SK-N-MC (cell line): ENCODE measurements around the gene LRRTM4.

ENCODE experiments used
- DNase-seq: peaks from one replicate; pipeline ENCODE4 v3.0.0-alpha.2; 2011; ENCODE audit warnings: low read depth, low spot score
- H3K27ac ChIP-seq: fragments of 200-600 bp; sonication (generic); 2 replicates; pipeline ENCODE4 v1.5.1; 2016; ENCODE audit warnings: mixed run types
- H3K36me3 ChIP-seq: fragments of 200-600 bp; sonication (generic); 2 replicates; pipeline ENCODE4 v1.6.1; 2017; ENCODE audit warnings: antibody characterized with exemption, low read length, mixed read lengths; ENCODE audit not compliant: insufficient read depth
- H3K4me3 ChIP-seq: fragments of 200-600 bp; sonication (generic); 2 replicates; pipeline ENCODE4 v1.5.1; 2016
- H3K9ac ChIP-seq: fragments of 200-600 bp; sonication (generic); 2 replicates; pipeline ENCODE4 v1.8.0; 2017; ENCODE audit warnings: mixed run types, mixed read lengths; ENCODE audit not compliant: insufficient read length
- H3K9me3 ChIP-seq: fragments of 200-600 bp; sonication (generic); 2 replicates; pipeline ENCODE4 v1.6.1; 2017; ENCODE audit warnings: low read depth, mild to moderate bottlenecking, antibody characterized with exemption, low read length, moderate library complexity, mixed read lengths
- EZH2 ChIP-seq: fragments of 200-600 bp; sonication (generic); IDR thresholded peaks from one replicate; pipeline ENCODE4 v1.6.1; 2017; ENCODE audit warnings: antibody characterized with exemption
- FOXP2 ChIP-seq: optimal IDR thresholded peaks from 2 replicates; pipeline ENCODE3; 2011; ENCODE audit warnings: mild to moderate bottlenecking, moderate library complexity; ENCODE audit not compliant: insufficient read depth; ENCODE audit errors: extremely low read length, control extremely low read depth
- POLR2AphosphoS5 ChIP-seq: IDR thresholded peaks from 2 replicates; pipeline ENCODE4 v1.6.1; 2012; ENCODE audit warnings: mild to moderate bottlenecking, low read depth, low read length, borderline replicate concordance

Gene LRRTM4

GRCh38 chr2:77013457-77013856 lies 508.7 kb downstream of the LRRTM4 start:
- H3K9me3 ChIP-seq: no peaks in the 10 kb centered on the region; the same call in 1 of the 2 replicates
- H3K9ac ChIP-seq: no peak overlapping the region
- H3K36me3 ChIP-seq: no peaks in the 10 kb centered on the region
- DNase-seq: no peak
- no peak overlapping the region for H3K4me3 ChIP-seq
- no peak for TF ChIP-seq EZH2
- no peak for TF ChIP-seq FOXP2
- no peak for TF ChIP-seq POLR2AphosphoS5
- H3K27ac ChIP-seq: no peak overlapping the region

DNA sequence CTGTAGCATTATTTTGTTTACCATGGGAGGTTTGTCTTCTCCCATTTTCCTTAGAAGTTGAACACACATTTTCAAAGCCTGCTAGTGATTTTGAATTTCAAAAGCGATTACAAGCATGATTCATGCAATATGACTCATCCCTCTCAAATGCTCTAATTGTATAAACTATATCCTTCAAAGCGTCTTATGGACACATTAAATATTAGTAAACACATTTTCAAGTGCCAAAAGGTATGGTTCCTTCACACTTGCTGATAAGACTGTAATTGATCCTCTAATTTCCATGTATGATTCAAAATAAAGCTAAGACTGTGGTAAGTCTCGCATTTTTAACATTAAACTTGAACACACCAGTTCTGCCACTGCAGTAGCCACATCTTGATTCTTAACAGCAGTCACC lies 512.9 kb downstream of the LRRTM4 start:
- H3K9me3 ChIP-seq: no peaks in the 10 kb centered on the region; the same call in 1 of the 2 replicates
- H3K9ac ChIP-seq: no peak overlapping the region
- DNase-seq: no peak
- no peak overlapping the region for H3K4me3 ChIP-seq
- no peaks in the 10 kb centered on the region for H3K36me3 ChIP-seq
- no peak for TF ChIP-seq EZH2
- no peak for TF ChIP-seq FOXP2
- TF ChIP-seq POLR2AphosphoS5: no peak
- peak overlapping the region; percentile 60; the same call in 1 of the 2 replicates for H3K27ac ChIP-seq

- TF ChIP-seq FOXP2 (no peak), POLR2AphosphoS5 (no peak), EZH2 (no peak)
- H3K27ac ChIP-seq: peak overlapping the region; percentile 60; the same call in 1 of the 2 replicates
- no peak for DNase-seq
These were observed 513.3 kb downstream of the LRRTM4 start for GRCh38 chr2:77008853-77009252.

GRCh38 chr2:77007686-77008085 lies 514.5 kb downstream of the LRRTM4 start:
- DNase-seq: no peak
- H3K27ac ChIP-seq: no peak overlapping the region
- TF ChIP-seq EZH2 (no peak), POLR2AphosphoS5 (no peak), FOXP2 (no peak)
- no peak overlapping the region for H3K4me3 ChIP-seq
- no peaks in the 10 kb centered on the region; the same call in 1 of the 2 replicates for H3K9me3 ChIP-seq
- no peak overlapping the region for H3K9ac ChIP-seq
- H3K36me3 ChIP-seq: no peaks in the 10 kb centered on the region

More at GRCh38 chr2:77008853-77009252, 513.3 kb downstream of the LRRTM4 start:
- Histone ChIP-seq H3K9me3 (no peaks in the 10 kb centered on the region; the same call in 1 of the 2 replicates), H3K9ac (no peak overlapping the region), H3K4me3 (no peak overlapping the region), H3K36me3 (no peaks in the 10 kb centered on the region)

DNA sequence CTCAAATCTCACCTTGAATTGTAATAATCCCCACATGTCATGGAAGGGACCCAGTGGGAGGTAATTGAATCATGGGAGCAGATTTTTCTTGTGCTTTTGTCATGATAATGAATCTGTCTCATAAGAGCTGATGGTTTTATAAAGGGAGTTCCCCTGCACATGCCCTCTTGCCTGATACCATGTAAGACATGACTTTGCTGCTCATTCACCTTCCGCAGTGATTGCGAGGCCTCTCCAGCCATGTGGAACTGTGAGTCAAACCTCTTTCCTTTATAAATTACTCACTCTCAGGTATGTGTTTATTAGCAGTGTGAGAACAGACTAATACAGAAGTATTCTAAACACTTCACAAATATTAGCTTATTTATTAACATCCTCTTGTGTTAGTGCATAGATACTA lies 516.7 kb downstream of the LRRTM4 start:
- no peak overlapping the region for H3K27ac ChIP-seq
- H3K4me3 ChIP-seq: no peak overlapping the region
- TF ChIP-seq POLR2AphosphoS5 (no peak), EZH2 (no peak), FOXP2 (no peak)
- H3K9ac ChIP-seq: no peak overlapping the region
- no peak for DNase-seq
- H3K9me3 ChIP-seq: no peaks in the 10 kb centered on the region; the same call in 1 of the 2 replicates
- no peaks in the 10 kb centered on the region for H3K36me3 ChIP-seq

- H3K27ac ChIP-seq: no peak overlapping the region
- H3K4me3 ChIP-seq: no peak overlapping the region
- TF ChIP-seq EZH2 (no peak), POLR2AphosphoS5 (no peak), FOXP2 (no peak)
- no peaks in the 10 kb centered on the region for H3K9me3 ChIP-seq
- no peak overlapping the region for H3K9ac ChIP-seq
- H3K36me3 ChIP-seq: no peaks in the 10 kb centered on the region
- no peak for DNase-seq
These were observed 520.3 kb downstream of the LRRTM4 start for GRCh38 chr2:77001895-77002294.

- Histone ChIP-seq H3K9me3 (no peaks in the 10 kb centered on the region), H3K9ac (no peak overlapping the region), H3K4me3 (peak overlapping the region; percentile 37), H3K27ac (peak overlapping the region; percentile 60), H3K36me3 (no peaks in the 10 kb centered on the region)
- TF ChIP-seq EZH2 (no peak), POLR2AphosphoS5 (no peak)
- DNase-seq: peak; percentile 53
These were observed 523.5 kb downstream of the LRRTM4 start for GRCh38 chr2:76998704-76999103.

- H3K9ac ChIP-seq: no peak overlapping the region
- peak overlapping the region; percentile 37 for H3K4me3 ChIP-seq
- DNase-seq: no peak
- peak overlapping the region; percentile 60 for H3K27ac ChIP-seq
- TF ChIP-seq EZH2 (no peak), POLR2AphosphoS5 (no peak), FOXP2 (no peak)
- H3K9me3 ChIP-seq: no peaks in the 10 kb centered on the region
- H3K36me3 ChIP-seq: no peaks in the 10 kb centered on the region
These were observed 524.0 kb downstream of the LRRTM4 start for GRCh38 chr2:76998152-76998551.

- Histone ChIP-seq H3K4me3 (no peak overlapping the region), H3K9ac (no peak overlapping the region), H3K9me3 (no peaks in the 10 kb centered on the region), H3K36me3 (no peaks in the 10 kb centered on the region), H3K27ac (no peak overlapping the region)
- no peak for DNase-seq
- TF ChIP-seq EZH2 (no peak), FOXP2 (no peak), POLR2AphosphoS5 (no peak)
These were observed 524.9 kb downstream of the LRRTM4 start for GRCh38 chr2:76997296-76997695.
